Upper lobe of left lung (tissue), 4 donors: ENCODE data around the gene TBC1D5.

Experiments
- POLR2A ChIP-seq, 4 donors: fragments of 450-650 bp; IDR thresholded peaks; one replicate each; pipeline ENCODE4 v1.5.1; 2016 to 2017; ENCODE audit warnings: antibody characterized with exemption in 4 of 4, mild to moderate bottlenecking in 2 of 4
- TF ChIP-seq, protein P1 (sequence below), 6 experiments: fragments of 450-650 bp in 4 of 6; fragments of 200-600 bp in 2 of 6; sonication (generic) in 2 of 6; IDR thresholded peaks; one replicate each; pipeline ENCODE4 v1.5.1; 2016 to 2019; ENCODE audit warnings: antibody characterized with exemption in 6 of 6

DNA sequence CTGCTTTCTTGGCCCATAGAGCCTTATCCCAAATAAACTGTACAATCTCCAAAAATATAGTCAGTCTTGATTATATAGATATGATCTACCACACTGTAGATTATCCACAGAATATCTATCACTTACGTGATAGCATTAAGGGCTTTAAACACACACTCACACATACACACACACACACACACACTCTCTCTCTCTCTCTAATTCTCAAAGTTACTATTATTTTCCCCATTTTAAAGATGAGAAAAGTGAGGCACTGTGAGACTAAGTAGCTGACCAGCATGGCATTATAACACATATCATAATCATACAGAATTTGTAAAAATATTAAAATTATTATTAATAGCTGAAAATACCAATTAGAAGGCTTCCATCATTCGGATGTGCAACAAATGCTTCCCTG lies 4.2 kb downstream of the TBC1D5 start:
- TF ChIP-seq, protein P1, sequence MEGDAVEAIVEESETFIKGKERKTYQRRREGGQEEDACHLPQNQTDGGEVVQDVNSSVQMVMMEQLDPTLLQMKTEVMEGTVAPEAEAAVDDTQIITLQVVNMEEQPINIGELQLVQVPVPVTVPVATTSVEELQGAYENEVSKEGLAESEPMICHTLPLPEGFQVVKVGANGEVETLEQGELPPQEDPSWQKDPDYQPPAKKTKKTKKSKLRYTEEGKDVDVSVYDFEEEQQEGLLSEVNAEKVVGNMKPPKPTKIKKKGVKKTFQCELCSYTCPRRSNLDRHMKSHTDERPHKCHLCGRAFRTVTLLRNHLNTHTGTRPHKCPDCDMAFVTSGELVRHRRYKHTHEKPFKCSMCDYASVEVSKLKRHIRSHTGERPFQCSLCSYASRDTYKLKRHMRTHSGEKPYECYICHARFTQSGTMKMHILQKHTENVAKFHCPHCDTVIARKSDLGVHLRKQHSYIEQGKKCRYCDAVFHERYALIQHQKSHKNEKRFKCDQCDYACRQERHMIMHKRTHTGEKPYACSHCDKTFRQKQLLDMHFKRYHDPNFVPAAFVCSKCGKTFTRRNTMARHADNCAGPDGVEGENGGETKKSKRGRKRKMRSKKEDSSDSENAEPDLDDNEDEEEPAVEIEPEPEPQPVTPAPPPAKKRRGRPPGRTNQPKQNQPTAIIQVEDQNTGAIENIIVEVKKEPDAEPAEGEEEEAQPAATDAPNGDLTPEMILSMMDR (IDR thresholded peaks at IDR 0.05), result no peak
- TF ChIP-seq POLR2A (IDR thresholded peaks at IDR 0.05), result no peak
